ENCODE data around the gene HERC6.
"Not testable (repeated sequence)": the region's sequence is repeated elsewhere in the genome, so short reads cannot be mapped to it uniquely, and the experiment has no call there.

The HERC6 gene

DNA sequence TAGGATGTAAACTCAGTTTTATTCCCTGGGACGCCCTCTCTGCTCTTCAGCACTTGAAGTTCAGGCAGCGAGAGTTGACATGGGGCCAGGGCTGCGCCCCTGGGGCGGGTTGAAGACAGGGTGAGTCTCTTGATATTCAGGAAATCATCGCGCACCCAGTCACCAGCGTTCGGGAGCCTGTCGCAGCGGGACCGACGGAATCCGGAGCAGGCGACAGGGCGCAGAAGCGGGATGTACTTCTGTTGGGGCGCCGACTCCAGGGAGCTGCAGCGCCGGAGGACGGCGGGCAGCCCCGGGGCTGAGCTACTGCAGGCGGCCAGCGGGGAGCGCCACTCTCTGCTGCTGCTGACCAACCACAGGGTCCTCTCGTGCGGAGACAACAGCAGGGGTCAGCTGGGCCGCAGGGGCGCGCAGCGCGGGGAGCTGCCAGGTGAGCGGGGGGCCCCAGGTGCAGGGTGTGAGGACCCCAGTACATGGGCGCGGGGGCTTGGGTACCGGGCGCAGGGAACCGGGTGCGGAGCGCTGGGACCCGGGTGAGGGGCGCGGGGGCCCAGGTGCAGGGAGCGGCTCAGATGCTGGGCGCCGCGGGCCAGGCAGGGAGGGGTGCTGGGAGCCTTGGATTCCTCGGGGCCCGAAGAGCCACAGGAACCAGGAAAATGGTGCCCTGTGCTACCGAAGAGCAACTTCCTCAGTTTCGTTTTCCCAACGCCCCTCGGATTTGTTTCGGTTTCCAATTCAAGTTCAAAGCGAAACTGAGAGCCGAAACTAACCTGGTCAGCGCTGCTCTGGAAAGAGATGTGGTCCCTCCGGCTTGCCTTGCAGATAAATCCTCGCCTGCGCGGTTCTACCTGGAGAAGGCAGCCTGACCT, at the start of gene HERC6:
Gene HERC6 (plus strand): TSS at position 162 of the 869 bp plus-strand sequence. CDS start 70 bp downstream, at position 232.
- no peak for FAIRE-seq
- DNase-seq (ENCODE audit: low spot score), result peak; percentile 82

DNA sequence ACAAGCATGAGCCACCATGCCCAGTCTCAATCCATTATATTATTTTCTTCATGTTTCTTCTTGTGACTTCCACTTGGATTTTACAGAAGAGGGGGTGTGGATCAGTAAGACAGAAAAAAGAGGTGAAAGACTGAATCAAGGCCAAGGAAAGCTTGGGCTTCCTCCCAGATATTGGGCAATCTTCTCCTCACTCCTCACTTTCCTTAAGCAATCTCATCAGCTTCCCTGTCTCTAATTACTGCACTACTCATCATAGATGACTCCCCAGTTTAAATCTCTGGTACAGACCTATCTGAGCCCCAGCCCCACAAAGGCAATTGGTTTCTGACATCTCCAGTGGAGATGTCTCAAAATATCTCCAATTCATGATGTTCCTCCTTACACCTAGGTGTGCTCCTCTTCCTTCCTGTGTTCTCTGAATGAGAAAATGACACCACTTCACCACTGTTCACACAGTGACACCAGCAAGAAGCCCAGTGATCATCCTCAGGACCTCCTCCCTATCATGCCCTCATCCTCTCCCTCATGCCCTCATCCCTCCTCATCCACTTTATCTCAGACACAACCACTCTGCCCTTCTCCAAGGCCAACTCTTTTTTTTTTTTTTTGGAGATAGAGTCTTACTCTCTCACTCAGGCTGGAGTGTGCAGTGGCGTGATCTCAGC, 44.8 kb upstream of the HERC6 start:
- DNase-seq (ENCODE audit: low spot score) (no peak), FAIRE-seq (no peak)

DNA sequence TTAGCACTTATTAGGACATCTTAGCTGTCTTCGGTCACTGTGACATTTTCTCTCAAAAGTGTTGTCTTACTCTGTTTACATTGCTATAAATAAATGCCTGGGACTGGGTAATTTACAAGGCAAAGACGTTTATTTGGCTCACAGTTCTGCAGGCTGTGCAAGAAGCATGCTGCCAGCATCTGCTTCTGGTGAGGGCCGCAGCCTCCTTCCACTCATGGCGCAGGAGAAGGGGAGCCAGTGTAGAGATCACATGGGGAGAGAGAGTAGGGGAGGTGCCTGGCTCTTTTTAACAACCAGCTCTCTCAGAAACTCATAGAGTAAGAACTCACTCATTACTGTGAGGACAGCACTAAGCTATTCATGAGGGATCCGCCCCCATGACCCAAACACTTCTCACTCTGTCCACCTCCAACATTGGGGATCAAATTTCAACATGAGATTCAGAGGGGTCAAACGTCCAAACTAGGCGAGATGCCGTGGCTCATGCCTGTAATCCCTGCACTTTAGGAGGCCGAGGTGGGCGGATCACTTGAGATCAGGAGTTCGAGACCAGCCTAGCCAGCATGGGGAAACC, 43.5 kb upstream of the HERC6 start:
- FAIRE-seq, result no peak
- no peak for DNase-seq (ENCODE audit: low spot score)

DNA sequence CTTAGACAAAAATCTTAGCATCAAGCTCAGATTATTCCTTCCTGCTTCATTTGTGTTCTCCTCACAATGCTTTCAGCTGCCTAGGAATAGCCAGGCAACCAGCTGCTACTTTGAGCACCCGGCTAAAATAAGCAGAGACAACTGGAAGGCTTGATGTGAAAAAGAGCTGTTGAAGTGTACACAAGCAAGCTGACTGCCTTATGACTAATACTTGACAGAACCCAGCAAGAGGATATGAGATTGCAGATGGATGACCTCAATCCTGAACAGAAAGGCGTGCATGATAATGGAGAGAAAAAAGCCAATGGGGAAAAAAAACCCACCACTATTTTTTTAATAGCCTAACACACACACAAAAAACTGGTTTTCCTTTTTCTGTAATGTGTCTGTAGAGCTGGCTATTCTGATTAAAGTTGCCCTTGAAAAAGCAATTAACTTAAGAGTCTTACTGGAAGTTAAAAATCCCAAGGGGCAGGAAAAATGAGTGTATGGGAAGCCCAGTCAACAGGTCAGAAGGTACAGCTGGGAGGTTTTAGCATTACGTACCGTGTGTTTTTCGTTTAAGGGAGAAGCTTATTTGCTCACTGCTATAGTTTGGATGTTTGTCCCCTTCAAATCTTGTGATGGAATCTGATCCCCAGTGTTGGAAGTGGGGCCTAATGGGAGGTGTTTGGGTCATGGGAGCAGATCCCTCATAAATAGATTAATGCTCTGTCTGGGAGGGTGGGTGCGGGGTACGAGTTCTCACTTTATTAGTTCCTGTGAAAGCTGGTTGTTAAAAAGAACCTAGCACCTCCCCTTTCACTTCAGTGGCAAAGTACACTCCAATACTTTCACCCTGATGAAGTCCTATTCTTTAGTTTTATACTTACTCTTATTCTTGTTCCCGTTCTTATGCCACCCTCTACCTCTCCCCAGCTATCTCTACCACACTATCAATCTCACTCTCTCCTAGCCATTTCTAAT, 37.1 kb upstream of the HERC6 start:
- FAIRE-seq (peak; percentile 58), DNase-seq (ENCODE audit: low spot score) (peak; percentile 72)

DNA sequence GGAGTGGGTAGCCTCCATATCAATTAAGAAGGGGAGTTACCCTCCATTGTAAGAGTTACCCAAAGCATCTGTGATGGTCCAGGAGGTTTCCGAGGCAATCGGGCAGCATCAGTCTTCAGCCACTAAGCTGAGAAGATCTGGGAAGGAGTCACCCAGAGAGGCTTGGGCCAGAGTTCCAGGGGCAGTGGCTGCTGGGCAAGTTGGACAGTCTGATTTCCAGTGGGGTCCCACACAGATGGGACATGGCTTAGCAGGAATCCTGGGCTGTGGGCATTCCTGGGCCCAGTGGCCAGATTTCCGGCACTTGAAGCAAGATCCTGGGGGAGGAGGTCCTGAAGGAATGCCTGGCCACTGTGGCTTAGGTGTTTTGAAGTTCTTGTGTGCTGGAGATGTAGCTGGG, 31.8 kb upstream of the HERC6 start:
- not testable (repeated sequence) for FAIRE-seq; DNase-seq (ENCODE audit: low spot score)

DNA sequence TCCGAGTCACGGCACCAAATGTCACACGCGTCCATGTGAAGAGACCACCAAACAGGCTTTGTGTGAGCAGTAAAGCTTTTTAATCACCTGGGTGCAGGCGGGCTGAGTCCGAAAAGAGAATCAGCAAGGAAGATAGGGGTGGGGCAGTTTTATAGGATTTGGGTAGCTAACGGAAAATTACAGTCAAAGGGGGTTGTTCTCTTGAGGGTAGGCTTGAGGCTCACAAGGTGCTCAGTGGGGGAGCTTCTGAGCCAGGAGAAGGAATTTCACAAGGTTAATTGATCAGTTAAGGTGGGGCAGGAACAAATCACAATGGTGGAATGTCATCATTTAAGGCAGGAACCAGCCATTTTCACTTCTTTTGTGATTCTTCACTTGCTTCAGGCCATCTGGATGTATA, 29.9 kb upstream of the HERC6 start:
- FAIRE-seq; DNase-seq (ENCODE audit: low spot score): not testable (repeated sequence)

DNA sequence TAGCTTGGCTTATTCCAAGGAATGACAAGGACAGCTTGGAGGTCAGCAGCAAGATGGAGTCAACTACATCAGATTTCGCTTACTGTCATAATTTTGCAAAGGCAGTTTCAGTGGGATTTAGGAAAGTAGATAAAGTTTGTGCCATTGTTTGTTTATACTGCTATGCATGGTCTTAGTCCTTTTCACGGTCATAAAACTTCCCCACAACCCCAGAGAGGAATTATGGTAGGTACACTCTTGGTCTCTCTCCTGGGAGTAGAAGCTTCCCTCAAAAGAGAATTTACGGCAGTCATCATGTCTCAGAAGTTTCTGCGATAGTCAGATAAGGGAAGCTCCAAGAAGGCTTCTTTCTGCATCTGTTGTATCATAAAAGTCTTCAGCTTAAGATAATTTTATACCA, 27.9 kb upstream of the HERC6 start:
- DNase-seq (ENCODE audit: low spot score) (no peak), FAIRE-seq (no peak)

DNA sequence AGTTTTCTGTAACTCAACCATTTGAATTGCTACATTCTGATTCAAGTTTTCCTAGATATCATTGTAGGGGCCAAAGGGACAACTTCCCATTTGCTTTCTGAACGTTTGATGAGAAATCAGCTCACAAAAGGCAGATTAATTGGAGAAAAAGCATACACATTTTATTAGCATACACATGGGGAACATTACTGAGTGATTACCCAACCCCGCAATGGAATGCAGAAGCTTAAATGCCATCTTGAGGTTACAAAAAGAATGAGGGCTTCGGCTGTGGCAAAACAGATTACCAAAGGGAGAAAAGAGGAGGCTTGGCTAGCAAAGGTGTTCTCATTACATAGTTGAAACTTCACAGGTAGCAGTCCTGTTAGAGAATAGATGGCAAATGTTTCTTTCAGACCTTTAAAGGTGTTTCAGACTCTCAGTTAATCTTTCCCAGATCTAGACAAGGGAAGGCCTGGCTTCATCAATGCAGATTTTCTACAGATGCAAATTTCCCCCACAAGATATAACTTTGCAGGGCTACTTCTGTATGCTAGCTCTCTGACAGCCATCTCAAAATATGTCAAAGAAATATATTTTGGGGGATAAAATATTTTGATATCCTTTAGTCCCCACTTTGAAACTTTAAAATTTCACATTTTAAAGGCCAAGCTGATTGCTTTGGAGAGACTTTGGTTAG, 26.5 kb upstream of the HERC6 start:
- no peak for FAIRE-seq
- DNase-seq (ENCODE audit: low spot score), result no peak

DNA sequence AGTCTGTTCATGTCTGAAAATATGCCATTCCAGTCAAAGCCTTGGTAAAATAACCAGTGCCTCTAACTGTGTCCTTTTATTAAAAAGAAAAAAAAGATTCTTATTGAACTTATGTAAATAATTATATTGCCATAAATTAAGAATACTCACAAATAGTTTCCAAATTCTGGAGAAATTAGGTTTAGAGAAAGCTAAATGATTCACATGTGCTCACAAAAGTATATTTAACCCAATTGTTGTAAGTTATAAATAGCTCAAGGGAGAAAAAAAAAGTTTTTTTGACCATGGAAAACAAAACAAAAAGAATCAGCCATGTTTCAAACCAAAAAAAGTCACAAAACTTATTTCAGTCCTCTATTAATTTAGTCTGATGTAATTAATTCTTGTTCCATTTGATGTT, 25.3 kb upstream of the HERC6 start:
- no peak for DNase-seq (ENCODE audit: low spot score)
- no peak for FAIRE-seq

DNA sequence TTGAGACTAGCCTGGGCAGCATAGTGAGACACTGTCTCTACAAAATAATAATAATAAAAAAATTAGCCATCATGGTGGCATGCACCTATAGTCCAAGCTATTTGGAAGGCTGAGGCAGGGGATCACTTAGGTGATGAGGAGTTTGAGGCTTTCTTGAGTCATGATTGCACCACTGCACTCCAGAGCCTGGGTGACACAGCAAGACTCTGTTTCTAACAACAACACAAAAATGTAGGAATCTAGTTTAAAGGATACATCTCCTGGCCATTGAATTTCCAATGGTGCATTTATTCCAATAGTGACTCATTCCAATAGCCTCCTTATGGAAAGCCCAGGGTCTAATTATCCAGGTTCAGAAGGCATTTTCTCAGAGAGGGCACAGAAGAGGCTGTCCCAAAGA, 21.9 kb upstream of the HERC6 start:
- DNase-seq (ENCODE audit: low spot score) (no peak), FAIRE-seq (no peak)

DNA sequence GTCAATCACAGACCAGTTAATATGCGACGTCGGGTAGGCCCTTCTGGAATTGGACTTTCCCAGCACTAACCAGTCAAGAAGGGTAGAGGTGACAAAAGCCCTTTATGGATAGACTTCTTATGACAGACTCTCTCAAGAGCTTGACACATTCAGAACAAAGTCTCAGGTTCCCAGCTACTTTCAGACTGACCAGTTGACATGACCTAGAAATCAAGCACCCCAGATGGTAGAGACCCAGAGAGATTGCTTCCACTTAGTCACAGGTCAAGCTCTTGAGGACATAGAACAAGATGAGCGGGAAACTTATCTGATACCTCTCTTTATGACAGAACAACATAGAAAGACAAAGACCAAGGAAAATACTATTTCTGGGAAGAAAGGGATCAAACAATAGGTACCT, 21.4 kb upstream of the HERC6 start:
- FAIRE-seq (no peak), DNase-seq (ENCODE audit: low spot score) (no peak)

DNA sequence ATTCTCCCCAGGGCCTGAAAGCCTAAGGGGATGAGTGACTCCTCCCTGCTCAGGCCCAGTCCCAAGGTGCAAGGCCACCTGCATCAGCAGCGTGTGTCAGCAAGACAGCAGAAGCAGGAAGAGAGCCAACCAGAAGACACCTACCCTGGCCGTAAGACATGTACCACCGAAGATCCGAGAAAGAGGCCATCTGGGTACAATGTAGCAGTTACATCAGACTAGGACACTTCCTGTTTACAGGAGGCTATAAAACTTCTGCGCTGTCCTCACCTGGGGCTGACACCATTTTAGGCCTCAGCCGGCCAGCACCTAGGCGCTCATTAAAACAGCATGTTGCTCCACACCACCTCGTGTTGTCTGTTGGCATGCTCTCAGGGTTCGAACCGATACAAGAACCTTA, 19.1 kb upstream of the HERC6 start:
- no peak for FAIRE-seq
- DNase-seq (ENCODE audit: low spot score), result no peak

DNA sequence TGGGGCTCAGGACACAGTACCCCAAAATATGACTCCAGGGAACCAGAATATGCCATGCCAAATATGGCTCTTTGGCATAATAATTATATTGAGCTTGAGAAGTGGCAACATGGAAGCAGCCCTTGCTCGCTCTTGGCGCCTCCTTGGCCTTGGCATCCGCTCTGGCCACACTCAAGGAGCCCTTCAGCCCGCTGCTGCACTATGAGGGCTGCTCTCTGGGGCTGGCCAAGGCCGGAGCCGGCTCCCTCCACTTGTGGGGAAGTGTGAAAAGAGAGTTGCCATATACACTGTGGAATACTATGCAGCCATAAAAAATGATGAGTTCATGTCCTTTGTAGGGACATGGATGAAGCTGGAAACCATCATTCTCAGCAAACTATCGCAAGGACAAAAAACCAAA, 18.4 kb upstream of the HERC6 start:
- DNase-seq (ENCODE audit: low spot score) (no peak), FAIRE-seq (no peak)

DNA sequence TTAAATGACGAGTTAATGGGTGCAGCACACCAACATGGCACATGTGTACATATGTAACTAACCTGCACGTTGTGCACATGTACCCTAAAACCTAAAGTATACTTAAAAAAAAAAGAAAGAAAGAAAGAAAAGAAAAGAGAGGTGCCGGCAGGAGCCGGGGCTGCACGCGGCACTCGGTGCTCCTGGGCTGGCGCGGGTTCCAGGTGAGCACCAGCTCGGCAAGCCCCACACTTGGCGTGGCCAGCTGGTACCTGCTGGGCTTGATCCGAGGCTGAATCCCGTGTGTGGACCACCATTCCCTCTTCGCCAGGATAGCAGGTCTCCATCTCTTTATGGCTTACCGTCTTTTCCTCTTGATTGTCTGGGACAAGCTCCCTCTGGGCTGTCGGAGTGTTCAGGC, 17.9 kb upstream of the HERC6 start:
- no peak for FAIRE-seq

DNA sequence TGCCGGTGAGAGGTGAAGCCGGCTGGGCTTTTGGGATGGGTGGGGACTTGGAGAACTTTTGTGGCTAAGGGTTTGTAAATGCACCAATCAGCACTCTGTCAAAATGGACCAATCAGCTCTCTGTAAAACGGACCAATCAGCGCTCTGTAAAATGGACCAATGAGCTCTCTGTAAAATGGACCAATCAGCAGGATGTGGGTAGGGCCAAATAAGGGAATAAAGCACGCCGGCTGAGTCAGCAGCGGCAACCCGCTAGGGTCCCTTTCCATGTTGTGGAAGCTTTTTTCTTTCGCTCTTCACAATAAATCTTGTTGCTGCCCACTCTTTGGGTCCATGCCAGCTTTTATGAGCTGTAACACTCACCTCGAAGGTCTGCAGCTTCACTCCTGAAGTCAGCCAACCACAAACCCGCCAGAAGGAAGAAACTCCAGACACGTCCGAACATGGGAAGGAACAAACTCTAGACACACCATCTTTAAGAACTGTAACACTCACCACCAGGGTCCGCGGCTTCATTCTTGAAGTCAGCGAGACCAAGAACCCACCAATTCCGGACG, 17.4 kb upstream of the HERC6 start:
- DNase-seq (ENCODE audit: low spot score); FAIRE-seq: not testable (repeated sequence)

More for the DNA sequence above, 17.9 kb upstream of the HERC6 start:
- DNase-seq (ENCODE audit: low spot score), result no peak

DNA sequence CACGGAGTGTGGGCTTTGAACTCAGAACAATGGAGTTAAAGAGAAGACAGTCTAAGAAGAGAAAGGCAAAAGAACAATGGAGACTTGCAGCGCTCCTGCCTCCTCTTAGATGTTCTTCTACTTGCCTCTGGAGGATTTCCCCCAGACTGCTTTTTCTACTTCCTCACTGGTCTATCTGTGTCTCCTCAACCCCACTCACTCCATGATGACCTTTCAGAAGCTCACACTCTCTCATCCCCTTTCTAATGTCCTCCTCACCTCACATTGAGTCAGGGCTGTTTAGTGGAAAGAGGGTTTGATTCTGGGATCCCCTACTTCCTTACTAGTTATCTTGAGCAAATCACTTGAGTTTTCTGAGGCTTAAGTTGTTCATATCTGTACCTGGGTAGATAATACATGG, 12.2 kb upstream of the HERC6 start:
- FAIRE-seq (no peak), DNase-seq (ENCODE audit: low spot score) (no peak)

DNA sequence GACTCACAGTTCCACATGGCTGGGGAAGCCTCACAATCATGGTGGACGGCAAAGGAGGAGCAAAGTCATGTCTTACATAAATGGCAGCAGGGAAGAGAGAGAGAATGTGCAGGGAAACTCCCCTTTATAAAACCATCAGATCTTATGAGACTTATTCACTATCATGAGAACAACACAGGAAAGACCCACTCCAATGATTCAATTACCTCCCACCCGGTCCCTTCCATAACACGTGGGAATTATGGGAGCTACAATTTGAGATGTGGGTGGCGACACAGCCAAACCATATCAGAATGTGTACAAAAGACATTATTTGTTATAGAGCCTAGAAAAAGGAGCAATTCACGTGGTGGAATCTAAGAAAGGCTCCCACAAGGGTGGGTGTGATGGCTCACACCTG, 10.8 kb upstream of the HERC6 start:
- DNase-seq (ENCODE audit: low spot score) (no peak), FAIRE-seq (no peak)

DNA sequence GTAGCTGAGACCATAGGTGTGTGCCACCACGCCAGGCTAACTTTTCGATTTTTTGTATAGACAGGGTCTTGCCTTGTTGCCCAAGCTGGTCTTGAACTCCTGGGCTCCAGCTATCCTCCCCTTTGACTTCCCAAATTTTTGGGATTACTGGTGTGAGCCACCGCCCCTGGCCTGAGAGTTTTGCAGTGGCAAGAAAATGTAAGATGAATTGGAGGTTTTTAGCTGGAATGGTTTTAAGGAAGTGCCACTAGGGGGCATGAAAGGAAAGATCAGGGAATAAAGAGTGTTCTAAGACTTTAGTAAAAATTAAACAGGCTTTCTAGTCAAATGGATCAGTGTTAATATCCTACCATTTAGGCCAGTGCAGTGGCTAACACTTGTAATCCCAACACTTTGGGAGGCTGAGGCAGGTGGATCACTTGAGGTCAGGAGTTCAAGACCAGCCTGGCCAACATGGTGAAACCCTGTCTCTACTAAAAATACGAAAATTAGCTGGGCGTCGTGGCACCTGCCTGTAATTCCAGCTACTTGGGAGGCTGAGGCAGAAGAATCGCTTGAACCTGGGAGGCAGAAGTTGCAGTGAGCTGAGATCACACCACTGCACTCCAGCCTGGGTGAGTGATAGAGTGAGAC, 9.4 kb upstream of the HERC6 start:
- FAIRE-seq (peak; percentile 8), DNase-seq (ENCODE audit: low spot score) (peak; percentile 20)

DNA sequence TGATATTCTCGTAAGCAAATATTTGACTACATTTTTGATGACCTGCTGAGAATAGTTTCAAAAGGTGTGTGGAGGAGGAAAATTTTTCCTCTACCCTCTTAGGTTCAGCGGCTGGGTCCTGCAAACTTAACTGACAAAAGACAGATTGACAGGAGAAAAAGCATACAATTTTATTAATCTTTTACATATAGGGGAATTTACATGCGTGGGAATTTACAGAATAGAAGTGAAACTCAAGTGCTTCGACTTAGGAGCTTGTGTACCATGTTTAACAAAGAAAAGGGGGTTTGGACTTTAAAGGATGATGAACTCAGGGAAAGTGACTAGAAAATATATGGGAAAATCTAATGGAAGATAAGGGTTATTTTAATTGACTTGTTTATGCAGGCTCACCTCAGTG, 2.5 kb downstream of the HERC6 start:
- DNase-seq (ENCODE audit: low spot score) (no peak), FAIRE-seq (no peak)

DNA sequence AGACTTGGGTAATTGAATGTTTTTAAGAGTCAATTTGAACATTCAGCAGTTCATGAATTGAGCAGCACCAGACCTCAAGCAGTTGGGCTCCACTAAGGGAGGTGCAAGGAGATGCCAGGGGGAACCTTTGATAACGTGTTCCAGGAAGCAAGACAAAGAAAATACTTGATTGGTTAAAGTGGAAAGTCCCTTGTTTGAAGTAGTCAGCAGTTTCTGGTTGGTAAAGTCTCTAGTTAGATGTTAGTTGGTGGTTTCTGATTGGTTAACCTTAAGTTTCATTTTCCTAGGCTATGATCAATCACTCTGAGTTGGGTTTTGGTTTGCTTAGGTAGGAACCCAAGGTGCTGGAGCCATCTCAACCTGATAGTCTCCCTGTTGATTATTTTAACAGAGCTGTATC, 4.0 kb downstream of the HERC6 start:
- no peak for DNase-seq (ENCODE audit: low spot score)
- FAIRE-seq, result no peak

Measured in RCC 7860 (cell line).